Hepatic stellate cell (primary cell): ENCODE measurements around the gene ATPAF1.
"Not testable (repeated sequence)": the region's sequence is repeated elsewhere in the genome, so short reads cannot be mapped to it uniquely, and the experiment has no call there.

ENCODE experiments used
- DNase-seq: peaks from one replicate; pipeline ENCODE4 v3.0.0; 2011; ENCODE audit warnings: low spot score

ATPAF1 gene

DNA sequence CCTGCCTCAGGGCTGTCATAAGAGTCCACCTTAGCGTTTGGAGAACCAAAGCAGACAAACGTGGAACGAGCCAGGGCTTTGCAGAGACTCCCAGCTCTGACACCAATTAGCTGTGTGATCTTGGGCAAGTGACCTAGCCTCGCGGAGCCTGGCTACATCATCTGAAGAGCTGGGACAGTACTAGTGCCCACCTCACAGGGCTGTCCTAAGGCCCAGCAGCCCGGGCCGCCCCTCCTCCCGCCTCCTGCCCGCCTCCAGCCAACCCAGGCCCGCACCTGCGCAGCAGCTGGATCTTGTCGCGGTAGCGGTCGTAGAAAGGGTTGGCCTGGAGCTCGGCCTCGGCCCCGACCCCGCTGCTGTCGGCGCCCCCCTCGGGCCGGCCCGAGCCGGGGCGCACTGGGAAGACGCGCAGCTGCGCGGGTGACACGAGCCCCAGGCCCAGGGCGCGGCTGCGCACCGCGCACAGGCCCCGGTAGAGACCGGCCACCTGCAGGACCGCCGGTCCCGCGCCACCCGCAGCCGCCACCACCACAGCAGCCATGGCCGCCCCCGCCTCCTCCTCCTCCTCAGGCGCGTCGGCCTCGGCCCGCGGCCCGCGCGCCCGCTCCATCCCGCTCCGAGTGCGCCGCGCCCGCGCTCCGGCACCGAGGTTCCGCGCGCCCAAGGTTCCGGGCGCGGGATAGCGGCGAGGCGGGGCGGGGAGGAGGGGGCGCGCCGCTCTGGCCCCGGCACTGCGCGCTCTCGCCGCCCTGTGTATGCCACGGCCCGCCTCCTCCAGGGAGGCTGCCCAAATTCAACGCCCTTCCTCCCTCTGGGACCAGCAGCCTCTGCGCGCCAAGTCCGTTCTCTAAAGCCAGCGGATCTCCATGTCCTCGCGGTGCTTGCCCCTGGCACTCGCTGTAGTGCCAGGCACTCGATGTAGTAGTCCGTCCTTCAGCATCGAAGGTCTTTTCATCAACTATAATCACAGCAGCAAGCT lies at the start of gene ATPAF1:
Gene ATPAF1 (minus strand): TSS at position 583 of the 979 bp plus-strand sequence. CDS start 42 bp downstream, at position 541.
- DNase-seq, result peak; percentile 77

GRCh38 chr1:46717654-46718053 lies 49.5 kb upstream of the ATPAF1 start:
- DNase-seq, result no peak

GRCh38 chr1:46714976-46715375 lies 46.8 kb upstream of the ATPAF1 start:
- DNase-seq, result no peak

DNA sequence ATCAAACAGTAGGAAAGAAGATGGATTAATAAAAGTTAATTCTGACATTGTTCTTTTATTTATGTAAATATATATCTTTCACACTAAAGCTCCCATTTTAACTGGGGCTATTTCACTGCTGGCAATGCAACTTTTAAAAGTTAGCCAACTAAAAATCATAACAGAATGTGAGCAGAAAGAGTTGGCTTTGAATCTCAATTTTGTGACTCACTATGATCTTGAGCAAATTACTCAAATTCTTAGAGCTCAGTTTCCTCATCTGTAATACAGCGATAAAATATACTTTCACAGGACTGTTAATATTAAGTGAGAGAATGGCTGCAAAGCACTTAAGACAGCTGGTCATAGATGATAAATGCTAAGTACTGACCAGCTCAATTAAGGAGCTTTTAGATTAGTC lies 40.0 kb upstream of the ATPAF1 start:
- DNase-seq, result no peak

GRCh38 chr1:46705408-46705807 lies 37.2 kb upstream of the ATPAF1 start:
- DNase-seq, result no peak

GRCh38 chr1:46703927-46704641 lies 35.9 kb upstream of the ATPAF1 start:
- no peak for DNase-seq

DNA sequence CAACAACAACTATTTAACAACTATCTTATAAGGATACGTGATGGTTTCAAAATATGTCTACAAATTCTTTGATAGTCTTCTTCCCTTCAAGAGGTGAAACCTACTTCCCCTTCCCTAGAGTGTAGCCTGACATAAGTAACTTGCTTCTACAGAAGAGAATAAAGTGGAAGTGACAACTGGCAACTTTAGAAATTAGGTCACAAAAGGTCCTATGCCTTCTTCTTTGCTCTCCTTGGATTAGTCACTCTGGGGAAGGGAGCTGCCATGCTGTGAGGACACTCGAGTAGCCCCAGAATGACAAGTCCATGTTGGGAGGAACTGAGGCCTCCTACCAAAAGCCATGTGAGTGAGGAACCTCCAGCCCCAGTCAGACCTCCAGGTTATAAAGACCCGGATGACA lies 31.5 kb upstream of the ATPAF1 start:
- no peak for DNase-seq

DNA sequence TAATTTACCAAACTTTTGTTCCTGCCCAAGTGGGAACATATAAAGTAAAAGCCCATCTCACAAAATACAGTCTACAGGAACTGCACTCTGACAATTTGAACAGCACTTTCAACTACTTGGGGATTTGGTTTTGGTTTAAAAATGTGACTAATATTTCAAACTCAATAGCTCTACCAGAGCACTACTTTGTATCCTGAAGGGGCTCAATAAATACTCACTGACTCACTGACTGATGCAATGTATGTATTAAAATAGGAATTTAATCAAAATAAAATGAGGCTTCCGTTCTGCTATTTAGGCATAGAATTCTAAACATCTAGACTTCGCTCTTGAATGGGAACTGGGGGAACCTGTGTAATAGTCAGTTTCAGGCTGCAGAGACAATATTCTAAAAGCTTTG lies 28.9 kb upstream of the ATPAF1 start:
- DNase-seq, result no peak

DNA sequence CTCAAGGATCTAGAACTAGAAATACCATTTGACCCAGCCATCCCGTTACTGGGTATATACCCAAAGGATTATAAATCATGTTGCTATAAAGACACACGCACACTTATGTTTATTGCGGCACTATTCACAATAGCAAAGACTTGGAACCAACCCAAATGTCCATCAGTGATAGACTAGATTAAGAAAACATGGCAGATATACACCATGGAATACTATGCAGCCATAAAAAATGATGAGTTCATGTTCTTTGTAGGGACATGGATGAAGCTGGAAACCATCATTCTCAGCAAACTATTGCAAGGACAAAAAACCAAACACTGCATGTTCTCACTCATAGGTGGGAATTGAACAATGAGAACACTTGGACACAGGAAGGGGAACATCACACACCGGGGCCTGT lies 26.5 kb upstream of the ATPAF1 start:
- DNase-seq, result not testable (repeated sequence)

GRCh38 chr1:46692811-46693770 lies 24.9 kb upstream of the ATPAF1 start:
- no peak for DNase-seq

DNA sequence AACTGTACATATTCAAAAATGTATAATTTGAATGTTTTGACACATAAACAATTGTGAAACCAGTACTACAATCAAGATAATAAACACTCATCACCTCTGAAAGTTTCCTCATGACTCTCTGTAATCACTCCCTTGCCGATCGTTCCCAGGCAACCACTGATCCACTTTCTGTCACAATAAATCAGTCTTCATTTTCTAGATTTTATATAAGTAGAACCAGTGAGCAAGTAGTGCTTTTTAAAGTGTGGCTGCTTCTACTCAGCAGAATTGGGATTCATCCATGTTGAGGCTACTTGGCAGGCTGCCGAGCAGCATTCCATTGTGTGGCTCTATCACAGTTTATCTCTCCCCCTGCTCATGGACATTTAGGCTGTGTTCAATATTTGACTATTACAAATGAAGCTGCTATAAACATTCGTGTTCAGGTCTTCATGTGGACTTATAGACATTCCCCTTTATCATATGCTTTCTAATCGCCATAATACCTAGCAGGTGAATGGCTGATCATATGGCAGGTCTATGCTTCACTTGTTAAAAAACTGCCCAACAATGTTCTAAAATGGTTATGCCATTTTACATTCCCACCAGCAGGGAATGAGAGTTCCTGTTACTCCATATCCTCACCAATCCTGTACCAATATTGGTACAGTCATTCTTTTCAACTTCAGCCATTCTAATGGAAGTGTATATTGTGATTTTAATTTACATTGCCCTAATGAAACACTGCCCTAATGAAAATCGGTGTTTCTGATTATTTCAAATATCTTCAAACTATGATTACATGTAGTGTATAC lies 24.0 kb upstream of the ATPAF1 start:
- no peak for DNase-seq

DNA sequence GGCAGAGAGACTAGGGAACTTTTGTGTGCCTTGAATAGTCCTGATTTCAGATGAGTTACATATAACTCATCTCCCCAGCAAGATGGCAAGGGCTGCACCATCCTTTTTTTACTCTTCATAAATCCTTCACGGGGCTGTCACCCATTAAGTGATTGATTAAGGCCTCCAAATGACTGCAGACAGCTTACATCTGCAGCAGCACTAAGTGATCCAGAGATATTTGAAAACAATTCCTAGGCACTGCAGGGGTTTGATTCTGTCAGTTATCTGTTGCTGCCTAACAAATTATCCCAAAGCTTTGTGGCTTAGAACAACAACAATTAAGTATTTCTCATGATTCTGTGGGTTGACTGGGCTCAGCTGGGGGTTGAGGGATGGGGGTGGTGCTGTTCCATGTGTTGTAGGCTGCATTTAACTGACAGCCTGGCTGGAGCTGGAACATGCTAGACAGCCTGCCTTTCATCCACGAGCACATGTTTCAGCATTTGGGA lies 22.8 kb upstream of the ATPAF1 start:
- no peak for DNase-seq

GRCh38 chr1:46689897-46690296 lies 21.7 kb upstream of the ATPAF1 start:
- no peak for DNase-seq

DNA sequence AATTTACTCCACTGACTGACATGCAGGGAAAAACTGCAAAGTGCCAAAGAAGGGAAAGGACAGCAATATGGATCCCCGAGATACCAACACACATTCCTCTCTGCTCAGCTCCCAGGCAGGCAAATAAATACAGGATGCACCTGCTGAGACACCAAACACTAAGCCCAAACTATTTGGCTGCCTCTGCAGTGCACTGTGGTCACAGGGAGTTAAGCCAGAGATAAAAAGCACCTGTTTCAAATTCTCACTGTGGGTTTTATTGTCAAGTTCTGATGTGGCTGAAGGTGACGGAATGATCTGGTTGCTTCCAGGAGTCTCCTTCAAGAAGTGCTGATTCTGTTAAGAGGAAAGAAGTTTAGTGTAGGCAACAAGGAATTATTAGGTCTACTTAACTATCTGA lies 21.2 kb upstream of the ATPAF1 start:
- no peak for DNase-seq

GRCh38 chr1:46687921-46688509 lies 19.9 kb upstream of the ATPAF1 start:
- no peak for DNase-seq

DNA sequence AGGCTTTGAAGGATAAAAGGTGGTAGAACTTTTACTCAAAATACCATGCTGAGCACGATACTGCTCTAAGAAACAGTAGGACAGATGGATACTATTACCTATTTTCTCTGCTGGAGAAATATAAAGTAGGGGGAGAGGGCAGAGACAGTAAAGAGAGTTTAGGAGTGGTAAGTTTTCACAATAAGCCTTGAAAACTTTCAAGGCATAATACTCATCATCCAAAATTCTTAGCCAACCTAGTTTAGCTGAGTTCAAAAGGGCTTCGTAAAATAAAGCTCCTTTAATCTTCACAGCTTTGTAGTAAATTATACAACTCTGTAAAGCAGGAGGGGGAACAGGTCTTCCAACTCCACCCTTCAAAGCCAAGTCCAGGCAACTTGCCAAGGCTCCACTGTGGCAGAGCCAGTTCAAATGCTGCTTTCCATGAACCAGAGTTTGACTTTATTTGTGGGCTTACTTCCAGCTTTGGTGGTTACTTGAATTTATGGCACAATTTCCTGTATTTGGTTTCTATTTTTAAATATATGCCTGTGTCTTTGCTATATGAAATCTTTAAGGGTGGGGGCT lies 19.0 kb upstream of the ATPAF1 start:
- DNase-seq, result no peak

DNA sequence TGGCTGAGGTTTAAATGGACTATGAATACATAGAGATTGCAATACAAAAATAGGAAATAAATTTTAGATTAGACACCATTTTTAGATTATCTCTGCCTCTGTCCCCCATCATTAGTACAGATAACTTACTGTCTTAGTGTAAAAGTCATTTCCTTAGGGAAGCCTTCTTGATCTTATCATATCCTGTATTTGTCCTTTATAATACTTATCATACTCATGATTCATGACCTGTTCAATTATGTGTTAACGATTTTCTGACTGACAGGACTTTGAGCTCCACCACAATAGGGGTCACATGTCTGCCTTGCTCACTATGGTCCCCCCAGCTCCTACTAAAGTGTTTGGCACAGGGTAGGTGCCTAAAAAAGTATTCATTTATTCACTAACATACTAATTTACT lies 18.1 kb upstream of the ATPAF1 start:
- DNase-seq, result no peak

DNA sequence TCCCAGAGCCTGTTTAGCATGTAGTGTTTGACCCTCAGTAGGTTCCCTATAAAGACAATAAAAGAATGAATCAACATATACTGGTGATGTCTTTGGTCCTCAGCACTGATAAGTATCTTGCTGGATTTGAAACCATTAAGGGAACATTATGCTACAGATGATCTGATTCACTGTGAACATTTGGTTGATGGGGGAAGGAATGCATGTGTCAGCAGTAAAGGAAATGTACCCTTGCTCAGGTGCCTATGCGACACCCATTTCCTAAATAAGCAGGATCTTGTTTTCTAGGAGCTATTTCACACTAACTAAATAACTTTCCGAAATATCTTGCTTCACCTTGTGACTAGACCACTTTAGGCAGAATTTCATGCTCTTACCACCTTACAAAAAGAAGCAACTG lies 16.5 kb upstream of the ATPAF1 start:
- DNase-seq, result no peak

DNA sequence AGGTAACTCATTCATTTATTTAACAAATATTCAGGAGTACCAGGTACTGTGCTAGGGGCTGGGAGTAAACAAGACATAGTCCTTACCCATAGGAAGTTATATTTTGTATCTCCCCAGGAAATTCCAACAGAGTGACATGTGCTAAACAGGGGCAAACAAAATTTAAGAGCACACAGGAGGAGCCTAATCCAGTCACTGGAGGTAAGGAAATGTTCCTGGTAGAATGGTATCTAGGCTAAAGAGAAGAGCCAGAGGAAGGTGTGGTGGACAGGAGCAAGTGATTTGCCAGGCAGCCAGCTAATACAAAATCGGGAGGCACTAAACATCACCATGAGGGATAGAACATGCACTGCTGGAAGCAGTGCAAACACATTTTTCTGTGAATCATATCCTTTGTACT lies 13.9 kb upstream of the ATPAF1 start:
- no peak for DNase-seq

DNA sequence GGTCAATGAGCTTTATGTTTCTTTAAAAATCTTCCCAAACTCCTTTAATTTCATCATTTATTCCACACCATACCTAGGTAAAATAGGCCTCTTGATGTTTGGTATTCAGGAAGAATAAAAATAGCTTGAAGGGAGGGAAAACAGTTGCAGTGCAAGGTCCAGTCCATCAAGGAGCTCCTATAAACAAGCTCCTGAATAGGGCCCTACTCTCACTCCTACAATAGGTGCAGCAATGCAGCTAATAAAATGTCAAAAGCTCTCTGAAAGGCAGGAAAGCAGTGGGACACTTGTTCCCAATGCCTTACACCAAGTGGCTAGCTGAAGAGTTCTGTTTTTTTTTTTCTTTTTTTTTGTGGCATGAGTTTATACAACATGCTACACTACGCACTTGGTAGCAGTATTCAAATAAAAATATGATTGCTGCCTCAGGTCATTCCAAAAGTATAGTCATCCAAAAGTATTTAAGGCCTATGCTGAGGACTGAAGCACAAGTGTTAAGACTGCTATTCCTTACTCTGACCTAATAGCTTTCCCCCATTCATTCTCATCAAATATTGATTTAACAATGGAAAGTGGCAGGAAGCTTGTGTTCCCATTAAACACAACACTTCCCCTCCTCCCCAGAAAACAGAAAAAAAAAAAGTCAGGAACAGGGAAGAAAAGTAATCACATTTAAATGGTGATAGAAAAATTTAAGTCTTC lies 13.3 kb upstream of the ATPAF1 start:
- DNase-seq, result no peak
